ENCODE measurements around the gene GCGR. TPM values are rescaled to one million over a fixed set of nuclear protein-coding genes. Genes with fewer than 3 reads are reported as not detected.

The GCGR gene
- total and polyA plus RNA-seq, 2 of the 13 experiments (the other 11 are each of a cell fraction or from before 2014, with no cell fraction given): 0.04 to 0.13 TPM

DNA sequence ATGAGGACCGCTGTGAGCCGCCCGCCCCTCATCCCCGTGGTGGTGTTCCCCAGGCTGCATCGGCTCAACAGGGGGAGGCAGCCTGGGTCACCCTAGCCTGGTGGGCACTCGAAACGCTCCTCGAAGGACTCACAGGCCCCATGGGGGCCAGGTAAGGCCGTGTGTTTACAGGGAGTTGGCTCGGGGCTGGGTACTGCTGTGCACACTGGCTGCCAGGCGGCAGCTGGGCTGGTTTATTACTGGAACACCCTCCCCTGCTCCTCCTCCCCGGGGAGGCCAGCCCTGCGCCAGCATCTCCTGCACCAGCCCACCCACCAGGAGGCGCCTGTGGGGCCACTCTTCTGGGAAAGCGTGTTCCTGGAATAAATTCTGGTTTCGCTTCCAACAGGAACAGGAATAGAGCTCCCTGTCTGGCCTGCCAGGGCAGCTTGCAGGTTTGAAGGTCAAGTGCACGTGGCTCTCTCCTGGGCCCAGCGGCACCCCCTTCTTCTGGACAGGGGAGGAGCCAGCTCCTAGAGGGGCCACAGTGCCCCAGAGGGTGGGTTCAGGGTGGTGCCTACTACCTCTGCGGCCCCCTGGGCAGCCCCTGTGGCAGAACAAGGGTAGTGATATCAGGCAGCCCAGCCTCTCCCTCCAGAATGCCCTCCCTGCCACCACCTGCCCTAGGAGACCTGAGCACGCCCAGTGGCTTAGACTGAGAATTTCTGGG is 17.8 kb downstream of the GCGR start (continued):
- TF ChIP-seq CEBPG (CRISPR knock-in tag; IDR thresholded peaks at IDR 0.05): peak; percentile 26; the same call in 1 of the 2 replicates
- TF ChIP-seq, protein P1, sequence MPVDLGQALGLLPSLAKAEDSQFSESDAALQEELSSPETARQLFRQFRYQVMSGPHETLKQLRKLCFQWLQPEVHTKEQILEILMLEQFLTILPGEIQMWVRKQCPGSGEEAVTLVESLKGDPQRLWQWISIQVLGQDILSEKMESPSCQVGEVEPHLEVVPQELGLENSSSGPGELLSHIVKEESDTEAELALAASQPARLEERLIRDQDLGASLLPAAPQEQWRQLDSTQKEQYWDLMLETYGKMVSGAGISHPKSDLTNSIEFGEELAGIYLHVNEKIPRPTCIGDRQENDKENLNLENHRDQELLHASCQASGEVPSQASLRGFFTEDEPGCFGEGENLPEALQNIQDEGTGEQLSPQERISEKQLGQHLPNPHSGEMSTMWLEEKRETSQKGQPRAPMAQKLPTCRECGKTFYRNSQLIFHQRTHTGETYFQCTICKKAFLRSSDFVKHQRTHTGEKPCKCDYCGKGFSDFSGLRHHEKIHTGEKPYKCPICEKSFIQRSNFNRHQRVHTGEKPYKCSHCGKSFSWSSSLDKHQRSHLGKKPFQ (CRISPR knock-in tag; IDR thresholded peaks at IDR 0.05; ENCODE audit: insufficient replicate concordance): no peak
- TF ChIP-seq ZNF280B (CRISPR knock-in tag; IDR thresholded peaks at IDR 0.05; ENCODE audit: borderline replicate concordance): no peak
- TF ChIP-seq, protein P2, sequence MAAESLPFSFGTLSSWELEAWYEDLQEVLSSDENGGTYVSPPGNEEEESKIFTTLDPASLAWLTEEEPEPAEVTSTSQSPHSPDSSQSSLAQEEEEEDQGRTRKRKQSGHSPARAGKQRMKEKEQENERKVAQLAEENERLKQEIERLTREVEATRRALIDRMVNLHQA (CRISPR knock-in tag; IDR thresholded peaks at IDR 0.05): no peak
- TF ChIP-seq, protein P3, sequence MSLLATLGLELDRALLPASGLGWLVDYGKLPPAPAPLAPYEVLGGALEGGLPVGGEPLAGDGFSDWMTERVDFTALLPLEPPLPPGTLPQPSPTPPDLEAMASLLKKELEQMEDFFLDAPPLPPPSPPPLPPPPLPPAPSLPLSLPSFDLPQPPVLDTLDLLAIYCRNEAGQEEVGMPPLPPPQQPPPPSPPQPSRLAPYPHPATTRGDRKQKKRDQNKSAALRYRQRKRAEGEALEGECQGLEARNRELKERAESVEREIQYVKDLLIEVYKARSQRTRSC (CRISPR knock-in tag; IDR thresholded peaks at IDR 0.05; ENCODE audit: low read depth): no peak
- no peak for TF ChIP-seq ZNF343 (CRISPR knock-in tag; IDR thresholded peaks at IDR 0.05)
- peak; percentile 91 for TF ChIP-seq ZSCAN25 (CRISPR knock-in tag; IDR thresholded peaks at IDR 0.05)
- peak; percentile 49; the same call in 1 of the 2 replicates for TF ChIP-seq ZNF205 (CRISPR knock-in tag; IDR thresholded peaks at IDR 0.05)
- TF ChIP-seq LBX2 (CRISPR knock-in tag; IDR thresholded peaks at IDR 0.05; ENCODE audit: borderline replicate concordance): no peak
- TF ChIP-seq ZNF549 (CRISPR knock-in tag; IDR thresholded peaks at IDR 0.05): no peak
- TF ChIP-seq ZBTB21 (CRISPR knock-in tag; IDR thresholded peaks at IDR 0.05): no peak
- TF ChIP-seq ISL2 (CRISPR knock-in tag; IDR thresholded peaks at IDR 0.05): no peak; the same call in 1 of the 2 replicates
- TF ChIP-seq ATRX (CRISPR knock-in tag; IDR thresholded peaks at IDR 0.05; ENCODE audit: borderline replicate concordance): no peak
- no peak for TF ChIP-seq SNAPC5 (CRISPR knock-in tag; IDR thresholded peaks at IDR 0.05; ENCODE audit: borderline replicate concordance)
- no peak for TF ChIP-seq ZNF546 (CRISPR knock-in tag; conservative IDR thresholded peaks at IDR 0.05)
- TF ChIP-seq ZSCAN31 (CRISPR knock-in tag; IDR thresholded peaks at IDR 0.05; ENCODE audit: low read depth): 0 out of 2 replicates have a peak, but pooled peaks have one; percentile 47
- TF ChIP-seq KLF9 (CRISPR knock-in tag; IDR thresholded peaks at IDR 0.05; ENCODE audit: low read depth): no peak
- no peak for TF ChIP-seq EED (CRISPR knock-in tag; IDR thresholded peaks at IDR 0.05)
- TF ChIP-seq IKZF1 (IDR thresholded peaks at IDR 0.05): no peak
- TF ChIP-seq DNMT1 (CRISPR knock-in tag; IDR thresholded peaks at IDR 0.05): no peak
- no peak for TF ChIP-seq ZFP36L1 (CRISPR knock-in tag; IDR thresholded peaks at IDR 0.05)
- no peak for TF ChIP-seq ZSCAN30 (CRISPR knock-in tag; IDR thresholded peaks at IDR 0.05)
- TF ChIP-seq, protein P4, sequence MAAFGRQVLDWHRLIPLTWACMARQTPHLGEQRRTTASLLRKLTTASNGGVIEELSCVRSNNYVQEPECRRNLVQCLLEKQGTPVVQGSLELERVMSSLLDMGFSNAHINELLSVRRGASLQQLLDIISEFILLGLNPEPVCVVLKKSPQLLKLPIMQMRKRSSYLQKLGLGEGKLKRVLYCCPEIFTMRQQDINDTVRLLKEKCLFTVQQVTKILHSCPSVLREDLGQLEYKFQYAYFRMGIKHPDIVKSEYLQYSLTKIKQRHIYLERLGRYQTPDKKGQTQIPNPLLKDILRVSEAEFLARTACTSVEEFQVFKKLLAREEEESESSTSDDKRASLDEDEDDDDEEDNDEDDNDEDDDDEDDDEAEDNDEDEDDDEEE (CRISPR knock-in tag; IDR thresholded peaks at IDR 0.05): no peak
- peak; percentile 78 for TF ChIP-seq SAP130 (CRISPR knock-in tag; IDR thresholded peaks at IDR 0.05; ENCODE audit: low read depth)
- no peak; the same call in 1 of the 2 replicates for TF ChIP-seq CCDC6 (CRISPR knock-in tag; IDR thresholded peaks at IDR 0.05)

Data from HepG2 (cell line).